PFSK-1 (cell line): Measurements from ENCODE around the gene F2R.

ENCODE experiments used
- POLR2AphosphoS5 ChIP-seq: IDR thresholded peaks from 2 replicates; pipeline ENCODE4 v1.6.1; 2012; ENCODE audit warnings: low read depth, mild to moderate bottlenecking, control low read depth, low read length, moderate library complexity
- TF ChIP-seq, protein P1 (sequence below), 2 experiments: IDR thresholded peaks; 2 replicates each; pipeline versions ENCODE4 v1.6.1 to v1.8.0; 2011 to 2012; ENCODE audit warnings: low read depth in 2 of 2, low read length in 2 of 2, control low read depth in 1 of 2, inconsistent platforms in 1 of 2, mild to moderate bottlenecking in 1 of 2, moderate library complexity in 1 of 2; ENCODE audit not compliant: insufficient read depth in 1 of 2

DNA sequence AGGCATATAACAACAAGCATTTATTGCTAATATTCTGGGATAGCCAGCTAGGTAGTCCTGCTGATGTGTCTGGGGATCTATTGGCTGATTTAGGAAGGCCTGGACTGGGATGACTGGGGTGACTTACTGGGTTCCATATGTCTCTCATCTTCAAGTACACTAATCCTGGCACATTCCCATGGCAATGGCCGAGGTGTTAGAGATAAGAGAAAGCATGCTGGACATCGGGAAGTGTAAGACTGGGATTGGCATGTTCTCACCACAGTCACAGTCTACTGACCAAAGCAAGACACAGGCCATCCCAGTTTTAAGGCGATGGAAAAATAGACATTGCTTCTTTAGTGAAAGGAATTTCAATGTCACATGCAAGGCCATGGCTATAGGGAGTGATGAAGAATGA, 29.7 kb downstream of the F2R start:
- TF ChIP-seq POLR2AphosphoS5: no peak
- TF ChIP-seq, protein P1, sequence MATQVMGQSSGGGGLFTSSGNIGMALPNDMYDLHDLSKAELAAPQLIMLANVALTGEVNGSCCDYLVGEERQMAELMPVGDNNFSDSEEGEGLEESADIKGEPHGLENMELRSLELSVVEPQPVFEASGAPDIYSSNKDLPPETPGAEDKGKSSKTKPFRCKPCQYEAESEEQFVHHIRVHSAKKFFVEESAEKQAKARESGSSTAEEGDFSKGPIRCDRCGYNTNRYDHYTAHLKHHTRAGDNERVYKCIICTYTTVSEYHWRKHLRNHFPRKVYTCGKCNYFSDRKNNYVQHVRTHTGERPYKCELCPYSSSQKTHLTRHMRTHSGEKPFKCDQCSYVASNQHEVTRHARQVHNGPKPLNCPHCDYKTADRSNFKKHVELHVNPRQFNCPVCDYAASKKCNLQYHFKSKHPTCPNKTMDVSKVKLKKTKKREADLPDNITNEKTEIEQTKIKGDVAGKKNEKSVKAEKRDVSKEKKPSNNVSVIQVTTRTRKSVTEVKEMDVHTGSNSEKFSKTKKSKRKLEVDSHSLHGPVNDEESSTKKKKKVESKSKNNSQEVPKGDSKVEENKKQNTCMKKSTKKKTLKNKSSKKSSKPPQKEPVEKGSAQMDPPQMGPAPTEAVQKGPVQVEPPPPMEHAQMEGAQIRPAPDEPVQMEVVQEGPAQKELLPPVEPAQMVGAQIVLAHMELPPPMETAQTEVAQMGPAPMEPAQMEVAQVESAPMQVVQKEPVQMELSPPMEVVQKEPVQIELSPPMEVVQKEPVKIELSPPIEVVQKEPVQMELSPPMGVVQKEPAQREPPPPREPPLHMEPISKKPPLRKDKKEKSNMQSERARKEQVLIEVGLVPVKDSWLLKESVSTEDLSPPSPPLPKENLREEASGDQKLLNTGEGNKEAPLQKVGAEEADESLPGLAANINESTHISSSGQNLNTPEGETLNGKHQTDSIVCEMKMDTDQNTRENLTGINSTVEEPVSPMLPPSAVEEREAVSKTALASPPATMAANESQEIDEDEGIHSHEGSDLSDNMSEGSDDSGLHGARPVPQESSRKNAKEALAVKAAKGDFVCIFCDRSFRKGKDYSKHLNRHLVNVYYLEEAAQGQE (IDR thresholded peaks at IDR 0.05; ENCODE audit: insufficient read depth in 1 of 2, low read depth in 2 of 2, low read length in 2 of 2): no peak
